Superior temporal gyrus (tissue), 1 donor: ENCODE measurements around the gene PLEKHM2.

Source experiments
- DNase-seq: peaks from one replicate; pipeline ENCODE4 v3.0.0-alpha.2; 2016; ENCODE audit errors: extremely low spot score

PLEKHM2 gene

DNA sequence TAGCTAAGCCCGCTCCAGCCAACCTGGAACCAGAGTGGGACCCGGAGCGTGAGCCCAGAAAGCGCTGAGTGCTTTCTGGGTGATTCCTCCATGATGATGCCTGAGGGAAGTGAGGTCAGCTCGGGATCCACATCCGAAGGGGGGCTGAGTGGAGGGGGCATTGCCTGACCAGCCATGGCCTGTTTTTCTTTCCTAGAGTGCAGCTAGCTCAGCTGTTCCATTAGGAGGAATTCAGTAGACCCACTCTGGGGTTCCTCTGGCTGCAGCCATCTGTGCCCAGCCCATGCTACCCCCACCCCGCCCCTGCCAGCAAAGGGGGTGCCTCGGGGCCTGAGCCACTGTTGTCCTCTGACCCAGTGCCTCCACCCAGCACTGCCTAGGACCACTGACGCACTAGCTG, 42.4 kb downstream of the PLEKHM2 start:
- no peak for DNase-seq

DNA sequence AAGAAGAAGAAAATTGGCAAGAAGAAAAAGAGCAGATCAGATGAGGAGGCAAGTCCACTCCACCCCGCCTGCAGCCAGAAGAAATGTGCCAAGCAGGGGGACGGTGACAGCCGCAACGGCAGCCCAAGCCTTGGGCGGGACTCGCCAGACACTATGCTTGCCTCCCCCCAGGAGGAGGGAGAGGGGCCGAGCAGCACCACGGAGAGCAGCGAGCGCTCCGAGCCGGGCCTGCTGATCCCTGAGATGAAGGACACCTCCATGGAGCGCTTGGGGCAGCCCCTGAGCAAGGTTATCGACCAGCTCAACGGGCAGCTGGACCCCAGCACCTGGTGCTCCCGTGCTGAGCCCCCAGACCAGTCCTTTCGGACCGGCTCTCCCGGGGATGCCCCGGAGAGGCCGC, 42.9 kb downstream of the PLEKHM2 start:
- DNase-seq: no peak

DNA sequence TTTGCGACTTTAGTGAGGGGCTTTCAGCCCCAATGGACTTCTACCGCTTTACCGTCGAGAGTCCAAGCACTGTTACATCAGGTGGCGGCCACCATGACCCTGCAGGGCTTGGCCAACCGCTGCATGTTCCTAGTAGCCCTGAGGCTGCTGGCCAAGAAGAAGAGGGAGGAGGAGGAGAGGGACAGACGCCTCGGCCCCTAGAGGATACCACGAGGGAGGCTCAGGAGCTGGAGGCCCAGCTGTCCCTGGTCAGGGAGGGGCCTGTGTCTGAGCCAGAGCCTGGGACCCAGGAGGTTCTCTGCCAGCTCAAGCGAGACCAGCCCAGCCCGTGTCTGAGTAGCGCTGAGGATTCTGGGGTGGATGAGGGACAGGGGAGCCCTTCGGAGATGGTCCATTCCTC, 43.3 kb downstream of the PLEKHM2 start:
- DNase-seq: no peak

DNA sequence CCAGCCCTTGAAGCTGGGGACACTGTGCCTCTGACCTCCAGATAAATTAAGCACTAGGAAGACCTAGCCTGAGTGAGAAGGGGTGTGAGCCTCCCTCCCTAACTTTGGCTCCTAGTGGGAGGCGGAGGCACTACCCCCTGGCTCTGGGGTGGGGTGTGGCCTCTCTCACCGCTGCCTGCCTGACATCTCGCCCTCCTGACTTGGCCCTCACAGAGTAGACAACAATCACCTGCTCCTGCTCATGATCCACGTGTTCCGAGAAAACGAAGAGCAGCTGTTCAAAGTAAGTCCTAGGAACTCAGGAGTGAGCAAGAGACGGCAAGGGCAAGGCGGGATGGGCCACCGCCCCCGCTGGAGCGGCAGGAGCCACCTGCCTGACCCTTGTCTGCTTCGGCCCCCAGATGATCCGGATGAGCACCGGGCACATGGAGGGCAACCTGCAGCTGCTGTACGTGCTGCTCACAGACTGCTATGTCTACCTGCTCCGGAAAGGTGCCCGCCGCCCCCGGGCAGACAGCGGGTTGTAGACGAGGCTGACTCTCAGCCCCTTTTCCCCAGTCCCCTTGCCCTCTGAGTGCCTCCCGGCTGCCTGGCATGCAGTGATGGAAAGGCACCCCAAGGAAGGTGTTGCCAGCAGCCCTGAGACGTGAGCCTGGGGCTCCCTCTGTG, 43.9 kb downstream of the PLEKHM2 start:
- DNase-seq: no peak

DNA sequence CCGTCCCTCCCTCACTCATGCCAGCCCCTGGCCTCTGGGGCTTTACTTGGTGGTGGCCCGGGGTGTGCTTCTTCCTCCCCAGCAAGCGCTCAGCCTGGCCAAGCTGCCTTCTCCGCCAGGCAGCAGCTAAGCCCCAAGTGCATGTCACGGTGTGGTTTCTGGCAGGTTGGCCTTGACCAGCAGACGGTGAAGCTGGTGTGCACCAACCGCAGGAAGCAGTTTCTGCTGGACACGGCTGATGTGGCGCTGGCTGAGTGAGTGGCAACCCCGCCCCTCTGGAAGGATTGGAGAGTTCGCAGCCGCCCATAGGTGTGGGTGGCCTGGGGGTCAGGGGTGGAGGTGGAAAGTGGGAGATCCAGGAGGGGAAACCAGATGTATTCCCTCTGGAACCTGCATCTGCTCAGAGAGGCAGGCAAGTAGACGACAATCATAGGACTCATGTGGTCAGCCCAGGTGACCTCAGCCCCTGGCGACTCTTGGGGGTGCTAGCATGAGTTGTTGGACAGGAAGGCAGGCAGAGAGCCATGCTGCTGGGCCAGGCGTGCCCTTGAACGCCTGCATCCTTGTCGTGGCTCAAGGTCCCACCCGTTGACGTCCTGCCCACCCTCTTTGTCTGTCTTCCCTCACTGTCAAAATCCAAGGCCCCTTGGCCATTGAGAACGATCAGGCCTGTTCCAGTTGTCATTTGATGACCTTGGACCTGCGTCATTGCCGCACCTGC, 45.0 kb downstream of the PLEKHM2 start:
- DNase-seq: no peak

DNA sequence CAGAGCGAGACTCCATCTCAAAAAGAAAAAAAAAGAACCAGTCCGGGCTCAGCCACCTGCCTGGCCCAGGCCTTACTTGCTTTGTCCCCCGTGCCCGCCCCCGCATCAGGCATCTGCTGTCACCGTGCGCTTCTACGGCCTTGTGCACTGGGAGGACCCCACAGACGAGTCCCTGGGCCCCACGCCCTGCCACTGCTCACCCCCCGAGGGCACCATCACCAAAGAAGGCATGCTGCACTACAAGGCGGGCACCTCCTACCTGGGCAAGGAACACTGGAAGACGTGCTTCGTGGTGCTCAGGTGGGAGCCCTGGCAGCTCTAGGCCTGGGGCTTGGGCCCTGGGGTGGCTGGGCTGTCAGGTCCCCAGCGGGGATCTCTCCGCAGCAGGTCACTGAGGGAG, 46.3 kb downstream of the PLEKHM2 start:
- DNase-seq: no peak

DNA sequence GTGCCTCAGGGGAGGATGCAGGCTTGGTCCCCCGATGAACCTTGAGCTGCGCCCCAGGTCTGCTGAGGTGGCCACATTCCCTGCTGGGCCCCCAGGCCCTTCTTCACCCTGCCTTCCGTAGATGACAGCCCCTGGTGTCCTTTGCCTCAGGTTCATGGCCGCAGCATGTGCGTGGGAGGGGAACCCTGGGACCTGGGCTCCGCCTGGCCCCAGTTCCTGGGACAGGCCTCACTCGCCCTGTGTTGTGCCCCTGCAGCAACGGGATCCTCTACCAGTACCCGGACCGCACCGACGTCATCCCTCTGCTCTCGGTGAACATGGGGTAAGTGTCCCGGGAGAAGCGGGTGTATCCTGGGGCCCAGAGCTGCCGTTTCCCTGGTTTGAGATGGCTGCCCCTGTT, 46.8 kb downstream of the PLEKHM2 start:
- DNase-seq: no peak

DNA sequence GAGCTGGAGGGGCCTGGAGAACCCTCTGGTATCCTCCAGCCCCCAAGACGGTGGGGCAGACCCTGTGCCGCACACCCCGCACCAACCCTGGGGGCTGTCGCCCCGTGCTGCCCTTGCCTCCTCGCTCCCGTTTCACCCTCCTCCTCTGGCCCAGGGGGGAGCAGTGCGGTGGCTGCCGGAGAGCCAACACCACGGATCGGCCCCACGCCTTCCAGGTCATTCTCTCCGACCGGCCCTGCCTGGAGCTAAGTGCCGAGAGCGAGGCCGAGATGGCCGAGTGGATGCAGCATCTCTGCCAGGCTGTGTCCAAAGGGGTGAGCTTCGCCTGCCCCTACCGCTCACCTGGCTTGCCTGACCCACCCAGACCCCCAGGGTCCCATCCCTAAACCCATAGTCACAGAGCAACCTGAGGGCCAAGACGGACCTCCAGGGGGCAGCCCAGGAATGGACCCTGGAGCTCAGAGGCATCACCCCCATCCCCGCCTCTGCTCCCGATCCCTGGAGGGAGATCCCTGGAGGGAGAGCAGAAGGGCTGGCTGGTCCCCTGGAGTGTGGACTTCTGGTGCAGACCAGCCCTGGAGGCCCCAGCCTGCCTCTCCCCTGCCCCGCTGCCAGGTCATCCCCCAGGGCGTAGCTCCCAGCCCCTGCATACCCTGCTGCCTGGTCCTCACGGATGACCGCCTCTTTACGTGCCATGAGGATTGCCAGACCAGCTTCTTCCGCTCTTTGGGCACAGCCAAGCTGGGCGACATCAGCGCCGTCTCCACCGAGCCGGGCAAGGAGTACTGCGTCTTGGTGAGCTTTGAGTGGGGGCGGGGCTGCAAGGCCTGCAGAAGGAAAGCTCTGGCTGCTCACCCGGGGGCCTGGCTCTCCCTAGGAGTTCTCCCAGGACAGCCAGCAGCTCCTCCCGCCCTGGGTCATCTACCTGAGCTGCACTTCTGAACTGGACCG, 47.9 kb downstream of the PLEKHM2 start:
- no peak for DNase-seq

DNA sequence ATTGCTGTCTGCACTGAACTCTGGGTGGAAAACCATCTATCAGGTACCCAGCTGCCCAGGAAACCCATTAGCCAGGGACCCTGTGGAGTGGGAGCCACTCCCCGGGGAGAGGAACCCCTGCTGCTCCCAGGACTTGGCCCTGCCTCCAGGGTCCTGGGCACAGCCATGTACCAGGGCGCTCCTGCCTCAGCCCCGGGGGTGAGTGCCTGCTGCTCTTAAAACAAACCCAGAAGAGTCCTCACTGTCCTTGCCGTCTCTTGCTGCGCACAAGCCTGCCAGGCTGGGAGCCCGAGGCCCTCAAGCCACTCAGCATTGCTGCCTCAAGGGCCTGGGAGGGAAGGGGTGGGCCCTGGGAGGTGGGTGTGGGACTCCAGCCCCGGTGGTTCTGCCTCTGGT, 48.6 kb downstream of the PLEKHM2 start:
- DNase-seq: no peak

DNA sequence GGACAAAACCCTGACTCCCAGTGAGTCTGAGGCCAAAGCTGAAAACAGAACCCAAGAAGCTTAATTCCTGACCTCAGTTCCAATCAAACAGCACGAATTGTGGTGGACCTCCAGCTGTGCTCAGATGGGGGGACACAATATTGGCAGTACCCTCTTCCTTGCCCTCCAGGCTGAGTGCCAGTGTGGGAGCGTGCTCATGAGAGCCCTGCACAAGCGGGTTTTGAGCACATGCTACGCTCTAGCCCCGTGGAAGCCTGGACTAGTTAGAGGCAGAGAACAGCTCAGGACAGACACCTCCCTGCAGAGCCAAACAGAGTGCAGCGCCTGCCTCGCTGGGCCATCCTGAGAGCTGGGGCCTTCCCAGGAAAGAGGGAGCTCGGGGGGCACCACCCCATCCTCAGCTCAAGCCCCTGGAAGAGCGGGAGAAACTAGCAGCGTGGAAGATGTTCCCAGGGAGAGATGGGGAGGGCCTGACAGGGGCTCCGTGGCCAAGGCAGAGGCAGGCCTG, 49.2 kb downstream of the PLEKHM2 start:
- no peak for DNase-seq

DNA sequence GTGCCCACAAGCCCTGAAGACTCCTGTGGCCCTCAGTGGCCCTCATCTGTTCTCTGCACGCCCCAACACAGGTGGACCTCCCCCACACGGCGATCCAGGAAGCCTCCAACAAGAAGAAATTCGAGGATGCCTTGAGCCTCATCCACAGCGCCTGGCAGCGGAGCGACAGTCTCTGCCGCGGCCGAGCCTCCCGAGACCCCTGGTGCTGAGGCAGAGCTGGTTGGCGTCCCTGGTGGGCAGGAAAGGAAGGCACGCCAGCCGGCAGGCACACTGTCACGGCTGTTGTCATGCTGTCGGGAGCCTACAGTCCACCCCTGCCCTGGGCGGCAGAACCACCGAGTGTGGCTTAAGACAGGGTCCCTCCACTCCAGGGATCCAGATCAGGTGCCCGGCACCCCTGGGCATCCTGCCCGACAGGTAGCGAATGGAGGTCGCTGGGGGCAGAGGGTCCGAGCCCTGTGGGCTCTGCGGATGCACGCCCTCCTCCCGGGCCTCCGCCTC, 49.7 kb downstream of the PLEKHM2 start:
- no peak for DNase-seq

DNA sequence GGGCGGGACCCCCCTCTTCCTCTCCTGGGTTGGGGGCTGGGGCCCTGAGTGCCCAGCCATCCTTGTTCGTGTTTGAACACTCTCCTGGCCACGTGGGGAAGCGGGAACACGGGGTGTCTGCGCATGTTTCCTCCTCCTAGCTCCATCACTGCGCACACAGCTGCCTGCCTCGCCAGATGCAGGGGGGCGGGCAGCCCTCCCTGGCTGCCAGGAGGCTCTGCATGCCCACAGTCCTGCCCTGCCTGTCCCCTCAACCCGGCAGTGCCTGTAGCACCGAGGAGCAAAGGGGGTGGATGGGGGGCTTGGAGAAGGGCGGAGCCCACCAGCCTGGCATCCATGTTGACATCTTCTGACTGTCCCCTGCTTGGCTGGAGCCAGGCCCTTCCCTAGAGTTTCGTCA, 50.2 kb downstream of the PLEKHM2 start:
- DNase-seq: no peak

DNA sequence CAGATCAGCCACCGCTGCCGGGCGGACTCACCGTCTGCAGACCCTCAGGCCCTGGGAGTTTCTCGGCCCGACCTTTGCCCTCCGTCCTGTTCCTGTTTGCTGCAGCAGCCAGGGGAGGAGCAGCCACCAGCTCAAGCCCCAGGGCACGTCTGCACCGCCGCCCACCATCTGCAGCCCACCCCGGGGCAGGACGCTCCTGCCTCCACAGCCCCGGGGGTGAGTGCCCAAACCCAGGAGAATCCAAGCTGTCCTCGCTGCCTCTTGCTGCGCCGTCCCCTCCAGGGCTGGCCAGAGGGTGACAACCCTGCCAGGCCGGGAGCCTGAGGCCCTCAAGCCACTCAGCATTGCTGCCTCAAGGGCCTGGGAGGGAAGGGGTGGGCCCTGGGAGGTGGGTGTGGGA, 50.8 kb downstream of the PLEKHM2 start:
- DNase-seq: no peak

DNA sequence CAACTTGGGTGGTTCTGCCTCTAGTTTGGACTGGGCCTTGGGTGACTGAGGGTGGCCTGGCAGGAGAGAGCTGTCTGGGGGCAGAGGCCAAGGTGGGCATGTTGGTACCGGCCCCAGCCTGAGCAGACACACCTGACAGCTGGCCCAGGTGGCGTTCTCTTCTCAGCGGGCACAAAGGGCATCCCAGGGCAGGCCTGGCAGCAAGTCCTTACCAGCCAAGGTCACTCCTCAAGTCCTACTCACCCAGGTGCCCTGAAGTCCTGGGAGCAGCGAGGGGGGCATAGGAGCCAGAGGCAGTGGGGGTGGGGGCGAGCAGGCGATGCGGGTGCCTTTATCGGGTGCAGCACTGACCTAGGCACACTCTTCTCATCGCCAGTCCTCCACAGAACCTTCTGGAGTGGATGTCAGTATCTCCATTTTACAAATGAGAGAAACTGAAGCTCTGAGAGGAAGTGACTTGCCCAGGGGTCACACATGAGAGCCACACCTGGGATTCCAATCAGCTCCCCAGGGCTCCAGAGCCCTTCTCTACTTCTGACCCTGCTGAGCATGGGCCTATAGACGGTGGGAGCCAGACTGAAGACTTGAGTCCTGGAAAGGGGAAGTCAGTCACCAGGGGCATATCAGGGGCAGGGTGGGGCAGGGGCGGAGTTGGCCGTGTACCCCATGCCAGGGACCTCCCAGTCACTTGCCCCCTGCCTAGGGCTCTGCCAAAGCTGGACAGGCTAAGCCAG, 51.4 kb downstream of the PLEKHM2 start:
- DNase-seq: no peak

DNA sequence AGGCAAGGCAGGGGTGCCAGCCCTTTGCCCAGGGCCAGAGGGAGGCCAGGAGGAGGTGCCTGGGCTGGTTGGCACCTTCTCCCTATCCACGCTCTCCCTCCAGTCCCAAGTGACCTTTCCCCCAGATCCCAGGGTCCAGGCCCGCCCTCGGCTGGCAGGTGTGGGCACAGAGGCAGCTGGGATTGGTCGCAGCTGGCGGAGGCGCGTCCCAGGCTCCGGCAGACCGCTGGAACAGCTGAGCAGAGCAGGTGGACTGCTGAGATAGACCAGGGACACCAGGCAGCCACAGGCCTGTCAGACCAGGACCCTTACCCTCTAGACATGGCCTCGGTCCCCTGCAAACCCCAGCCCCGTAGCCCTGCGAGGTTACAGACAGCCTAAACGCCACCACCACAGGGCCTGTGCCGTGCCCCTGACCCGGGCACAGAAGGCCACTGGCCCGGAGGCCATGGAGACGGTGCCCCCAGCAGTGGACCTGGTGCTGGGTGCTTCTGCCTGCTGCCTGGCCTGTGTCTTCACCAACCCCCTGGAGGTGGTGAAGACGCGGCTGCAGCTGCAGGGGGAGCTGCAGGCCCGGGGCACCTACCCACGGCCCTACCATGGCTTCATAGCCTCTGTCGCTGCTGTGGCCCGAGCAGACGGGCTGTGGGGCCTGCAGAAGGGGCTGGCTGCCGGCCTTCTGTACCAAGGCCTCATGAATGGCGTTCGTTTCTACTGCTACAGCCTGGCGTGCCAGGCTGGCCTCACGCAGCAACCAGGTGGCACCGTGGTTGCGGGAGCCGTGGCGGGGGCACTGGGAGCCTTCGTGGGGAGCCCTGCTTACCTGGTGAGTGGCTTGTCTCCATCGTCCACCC, 52.1 kb downstream of the PLEKHM2 start, which contains the start of gene SLC25A34:
Gene SLC25A34, plus strand, starts transcription at position 221 of the 854 bp plus-strand sequence. Its CDS starts 228 bp downstream, at position 449.
- no peak for DNase-seq

DNA sequence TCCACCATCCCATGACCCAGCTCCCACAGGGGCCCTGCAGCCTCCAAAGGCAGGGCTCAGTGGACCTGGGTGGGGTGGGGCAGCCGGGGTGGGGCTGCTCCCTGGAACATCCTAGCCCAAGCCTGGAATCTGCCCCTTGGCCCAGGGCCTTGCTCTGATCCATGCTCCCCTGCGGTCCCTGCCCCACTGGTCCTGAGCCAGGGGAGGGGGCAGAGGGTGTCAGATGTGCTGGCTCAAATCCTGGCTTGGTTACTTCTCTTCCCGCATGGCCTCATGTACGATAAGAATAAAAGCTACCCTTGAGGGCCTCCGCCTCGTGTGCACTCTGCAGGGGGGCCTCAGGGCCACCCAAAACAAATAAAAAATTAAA, 52.8 kb downstream of the PLEKHM2 start:
- no peak for DNase-seq

DNA sequence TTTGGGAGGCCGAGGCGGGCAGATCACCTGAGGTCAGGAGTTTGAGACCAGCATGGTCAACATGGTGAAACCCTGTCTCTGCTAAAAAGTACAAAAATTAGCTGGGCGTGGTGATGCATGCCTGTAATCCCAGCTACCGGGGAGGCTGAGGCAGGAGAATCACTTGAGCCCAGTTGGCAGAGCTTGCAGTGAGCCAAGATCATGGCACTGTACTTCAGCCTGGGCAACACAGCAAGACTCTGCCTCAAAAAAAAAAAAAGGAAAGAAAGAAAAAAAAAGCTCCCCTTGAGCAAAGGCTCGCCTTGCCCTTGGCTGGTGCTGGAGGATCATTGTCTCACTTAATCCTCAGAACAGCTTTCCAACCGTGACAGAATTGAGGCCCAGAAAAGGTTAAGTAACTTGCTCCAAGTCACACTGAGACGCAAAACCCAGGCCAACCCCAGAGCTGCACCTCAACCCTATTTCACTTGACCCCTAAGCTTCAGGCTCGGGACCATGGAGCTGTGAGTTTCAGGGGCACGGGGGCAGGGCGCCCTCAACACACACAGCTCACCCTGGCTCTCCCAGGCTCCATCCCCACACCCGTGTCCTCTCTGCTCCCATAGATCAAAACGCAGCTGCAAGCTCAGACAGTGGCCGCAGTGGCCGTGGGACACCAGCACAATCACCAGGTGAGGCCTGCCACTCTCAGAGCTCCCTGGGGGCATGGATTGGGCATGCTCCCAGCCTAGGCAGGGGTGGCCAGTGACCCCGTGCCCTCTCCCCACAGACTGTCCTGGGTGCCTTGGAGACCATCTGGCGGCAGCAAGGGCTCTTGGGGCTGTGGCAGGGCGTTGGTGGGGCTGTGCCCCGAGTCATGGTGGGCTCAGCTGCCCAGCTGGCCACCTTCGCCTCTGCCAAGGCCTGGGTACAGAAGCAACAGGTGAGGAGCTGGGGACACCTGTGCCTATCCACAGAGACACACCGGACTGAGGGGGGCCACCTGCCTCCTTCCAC, 53.5 kb downstream of the PLEKHM2 start:
- no peak for DNase-seq

DNA sequence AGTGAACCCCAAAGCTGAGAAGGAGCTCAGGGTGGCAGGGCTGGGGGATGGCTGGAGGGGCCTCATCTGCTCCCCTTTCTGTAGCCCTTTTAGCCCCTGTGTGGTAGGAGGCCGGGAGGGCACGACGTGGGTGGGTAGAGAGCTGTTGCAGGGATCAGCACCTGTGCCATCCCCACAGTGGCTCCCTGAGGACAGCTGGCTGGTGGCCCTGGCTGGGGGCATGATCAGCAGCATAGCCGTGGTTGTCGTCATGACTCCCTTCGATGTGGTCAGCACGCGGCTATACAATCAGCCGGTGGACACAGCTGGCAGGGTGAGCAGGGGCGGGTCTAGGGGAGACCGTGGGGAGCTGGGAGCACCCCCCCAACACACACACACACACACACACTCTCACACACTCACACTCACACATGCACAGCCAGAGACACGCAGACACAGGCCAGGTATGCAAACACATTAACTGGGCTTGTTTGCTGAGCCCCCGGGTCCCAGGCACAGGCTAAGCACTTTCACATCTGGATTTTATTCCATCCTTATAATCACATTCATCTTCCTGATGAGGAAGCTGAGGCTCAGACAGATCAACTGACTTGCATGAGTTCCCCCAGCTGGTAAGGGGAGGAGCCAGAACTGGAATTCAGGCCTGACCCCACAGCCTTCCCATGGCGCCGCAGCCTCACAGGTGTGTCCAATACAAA, 54.4 kb downstream of the PLEKHM2 start:
- no peak for DNase-seq

DNA sequence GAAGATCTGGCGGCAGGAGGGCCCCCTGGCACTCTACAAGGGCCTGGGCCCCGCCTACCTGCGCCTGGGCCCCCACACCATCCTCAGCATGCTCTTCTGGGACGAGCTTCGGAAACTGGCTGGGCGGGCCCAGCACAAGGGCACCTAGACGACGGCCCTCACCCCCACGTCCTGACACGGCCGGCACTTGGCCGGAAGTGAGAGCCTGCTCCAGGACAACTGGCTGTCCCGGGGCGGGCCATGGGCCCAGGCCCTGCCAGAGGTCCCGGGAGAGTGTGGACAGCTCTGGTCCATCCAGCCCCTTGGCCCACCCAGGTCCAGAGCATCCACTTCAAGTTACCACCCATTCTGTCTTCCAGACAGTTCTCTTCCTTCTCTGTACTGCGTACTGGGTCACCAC, 55.1 kb downstream of the PLEKHM2 start:
- DNase-seq: no peak
